ENCODE data around the gene PPP4C. TPM values are rescaled to one million over a fixed set of nuclear protein-coding genes. Genes with fewer than 3 reads are reported as not detected.

The PPP4C gene
- total RNA-seq, 1 donor from 2014 or later: 144 TPM

DNA sequence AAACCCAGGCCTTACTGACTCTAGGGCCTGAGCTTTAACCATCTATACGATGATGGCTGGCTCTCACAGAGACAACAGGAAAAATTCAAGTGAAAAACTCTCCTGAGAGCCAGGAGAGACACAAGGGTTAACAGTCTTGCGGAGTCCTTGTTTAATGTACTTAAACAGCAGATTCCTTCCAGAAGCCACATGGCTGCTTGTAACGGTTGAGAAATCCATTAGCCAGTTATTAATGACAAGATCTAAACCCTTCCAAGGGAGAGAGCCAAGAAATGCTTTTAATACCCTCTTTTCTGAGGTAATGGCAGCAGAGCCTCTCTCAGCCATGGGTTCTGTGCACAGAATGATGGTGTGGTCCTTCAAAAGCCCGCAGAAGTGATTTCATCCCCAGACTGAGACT, 15.4 kb upstream of the PPP4C start:
- Mint-ChIP-seq H3K4me3 (ENCODE audit: low read depth) (no peak overlapping the region), H3K4me1 (ENCODE audit: low read depth) (peaks cover 8% of the 10 kb centered on the region), H3K27me3 (no peaks in the 10 kb centered on the region), H3K27ac (no peak overlapping the region), H3K9me3 (ENCODE audit: low read depth) (no peaks in the 10 kb centered on the region), H3K36me3 (ENCODE audit: insufficient read depth) (peaks cover 6% of the 10 kb centered on the region)
- TF ChIP-seq, protein P1, sequence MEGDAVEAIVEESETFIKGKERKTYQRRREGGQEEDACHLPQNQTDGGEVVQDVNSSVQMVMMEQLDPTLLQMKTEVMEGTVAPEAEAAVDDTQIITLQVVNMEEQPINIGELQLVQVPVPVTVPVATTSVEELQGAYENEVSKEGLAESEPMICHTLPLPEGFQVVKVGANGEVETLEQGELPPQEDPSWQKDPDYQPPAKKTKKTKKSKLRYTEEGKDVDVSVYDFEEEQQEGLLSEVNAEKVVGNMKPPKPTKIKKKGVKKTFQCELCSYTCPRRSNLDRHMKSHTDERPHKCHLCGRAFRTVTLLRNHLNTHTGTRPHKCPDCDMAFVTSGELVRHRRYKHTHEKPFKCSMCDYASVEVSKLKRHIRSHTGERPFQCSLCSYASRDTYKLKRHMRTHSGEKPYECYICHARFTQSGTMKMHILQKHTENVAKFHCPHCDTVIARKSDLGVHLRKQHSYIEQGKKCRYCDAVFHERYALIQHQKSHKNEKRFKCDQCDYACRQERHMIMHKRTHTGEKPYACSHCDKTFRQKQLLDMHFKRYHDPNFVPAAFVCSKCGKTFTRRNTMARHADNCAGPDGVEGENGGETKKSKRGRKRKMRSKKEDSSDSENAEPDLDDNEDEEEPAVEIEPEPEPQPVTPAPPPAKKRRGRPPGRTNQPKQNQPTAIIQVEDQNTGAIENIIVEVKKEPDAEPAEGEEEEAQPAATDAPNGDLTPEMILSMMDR (IDR thresholded peaks at IDR 0.05; ENCODE audit: unreplicated experiment): no peak
- no peak for DNase-seq (ENCODE audit: low spot score, unreplicated experiment)

DNA sequence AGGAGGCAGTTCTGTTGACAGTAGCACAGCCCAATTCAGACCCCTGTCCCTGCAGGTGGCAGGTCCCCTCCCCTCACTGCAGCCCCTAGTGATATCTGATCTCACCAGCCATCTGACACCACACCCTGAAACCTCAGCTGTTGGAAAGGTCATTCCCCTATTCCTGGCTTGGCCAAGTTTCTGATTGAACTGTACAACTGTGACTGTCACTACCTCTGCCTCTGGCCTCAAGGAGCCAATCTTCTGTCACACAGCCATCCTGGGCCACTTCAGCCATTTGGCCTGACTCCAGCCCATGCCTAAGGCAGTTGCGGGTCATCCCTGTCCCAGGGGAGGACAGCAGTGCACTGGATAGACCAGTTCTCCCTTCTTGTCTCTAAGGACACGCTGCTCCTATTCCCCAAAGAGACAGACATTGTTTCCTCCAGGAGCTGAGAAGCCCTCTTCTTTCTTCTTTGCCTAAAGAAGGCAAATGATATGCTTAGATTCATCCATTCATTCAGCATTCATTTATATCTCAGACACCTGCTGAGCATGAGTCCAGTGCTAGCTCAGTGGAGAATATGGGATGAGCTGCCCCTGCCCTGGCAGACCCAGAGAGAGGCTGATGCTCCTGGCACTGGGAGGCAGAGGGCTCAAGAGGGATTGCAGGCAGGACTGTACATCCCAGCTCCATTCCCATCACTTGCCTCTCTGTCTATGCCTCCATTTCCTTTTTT, 14.8 kb upstream of the PPP4C start:
- peak overlapping the region; percentile 66 for H3K27ac Mint-ChIP-seq
- H3K4me3 Mint-ChIP-seq (ENCODE audit: low read depth): no peak overlapping the region
- H3K27me3 Mint-ChIP-seq: no peaks in the 10 kb centered on the region
- H3K36me3 Mint-ChIP-seq (ENCODE audit: insufficient read depth): peaks cover 6% of the 10 kb centered on the region
- no peaks in the 10 kb centered on the region for H3K9me3 Mint-ChIP-seq (ENCODE audit: low read depth)
- DNase-seq (ENCODE audit: low spot score, unreplicated experiment): no peak
- peaks cover 8% of the 10 kb centered on the region for H3K4me1 Mint-ChIP-seq (ENCODE audit: low read depth)
- TF ChIP-seq, protein P1 (IDR thresholded peaks at IDR 0.05; ENCODE audit: unreplicated experiment): no peak

DNA sequence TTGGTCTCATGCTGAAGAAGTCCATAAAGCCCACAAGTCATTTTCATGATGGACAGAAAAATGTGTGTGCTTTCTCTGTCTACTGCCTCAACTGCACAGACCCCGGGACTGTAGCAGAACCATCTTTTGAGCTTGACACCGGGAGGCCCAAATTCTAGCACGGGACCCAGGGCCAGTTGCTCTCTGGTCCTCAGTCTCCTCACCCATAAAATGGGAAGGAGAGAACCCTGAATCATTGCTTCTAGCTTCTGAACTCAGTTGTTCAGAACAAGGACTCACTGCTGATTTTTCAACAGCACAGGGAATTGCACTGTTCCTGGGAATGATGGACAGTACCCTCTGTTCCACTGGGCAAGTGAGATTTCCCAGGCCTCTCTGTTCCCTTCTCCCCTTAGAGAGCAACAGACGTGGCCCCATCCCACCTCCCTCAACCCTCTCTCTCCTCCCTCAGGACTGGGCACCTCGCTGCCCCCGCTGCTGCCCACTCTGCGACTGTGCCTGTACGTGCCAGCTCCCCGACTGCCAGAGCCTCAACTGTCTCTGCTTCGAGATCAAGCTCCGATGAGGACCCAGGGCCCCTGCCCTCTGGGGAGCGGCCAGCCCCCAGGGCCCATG, 12.4 kb upstream of the PPP4C start:
- H3K4me1 Mint-ChIP-seq (ENCODE audit: low read depth): peaks cover 16% of the 10 kb centered on the region
- H3K9me3 Mint-ChIP-seq (ENCODE audit: low read depth): no peaks in the 10 kb centered on the region
- H3K27me3 Mint-ChIP-seq: no peaks in the 10 kb centered on the region
- no peak overlapping the region for H3K4me3 Mint-ChIP-seq (ENCODE audit: low read depth)
- DNase-seq (ENCODE audit: low spot score, unreplicated experiment): no peak
- TF ChIP-seq, protein P1 (IDR thresholded peaks at IDR 0.05; ENCODE audit: unreplicated experiment): no peak
- H3K27ac Mint-ChIP-seq: peak overlapping the region; percentile 91
- peaks cover 12% of the 10 kb centered on the region for H3K36me3 Mint-ChIP-seq (ENCODE audit: insufficient read depth)

DNA sequence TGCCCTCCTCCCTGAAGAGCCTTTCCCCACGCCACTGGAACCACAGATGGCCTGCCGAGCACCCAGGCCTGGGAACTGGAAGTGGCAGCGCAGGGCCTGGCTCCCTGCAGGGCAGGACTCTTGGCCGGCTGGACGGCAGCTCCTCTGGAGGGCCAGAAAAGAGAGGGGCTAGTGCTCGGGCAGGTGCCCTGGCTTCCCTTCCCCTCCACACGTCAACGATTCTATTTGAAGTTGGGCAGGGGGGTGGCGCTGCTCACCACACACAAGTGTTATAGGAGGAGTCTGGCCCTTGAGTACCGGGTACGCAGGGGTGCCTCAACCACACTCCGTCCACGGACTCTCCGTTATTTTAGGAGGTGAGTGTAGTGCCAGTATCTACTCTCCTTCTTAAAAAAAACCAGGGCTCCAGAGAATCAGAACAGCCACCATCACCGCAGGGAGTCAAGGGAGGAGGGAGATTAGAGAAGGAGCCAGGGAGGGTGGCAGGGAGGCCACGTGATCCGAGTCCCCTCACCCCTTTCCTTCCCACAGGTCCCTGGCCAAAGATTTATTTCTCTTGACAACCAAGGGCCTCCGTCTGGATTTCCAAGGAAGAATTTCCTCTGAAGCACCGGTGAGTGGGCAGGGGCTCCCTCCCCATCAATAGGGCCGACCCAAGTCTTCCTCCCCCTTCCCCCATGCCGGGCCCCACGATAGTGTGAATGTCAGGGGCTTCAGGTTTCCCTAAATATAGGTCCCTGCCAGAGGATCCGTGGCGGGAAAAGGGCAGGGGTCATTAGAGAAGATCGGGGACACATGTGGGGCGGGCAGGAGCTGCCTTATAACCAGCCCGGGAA, 11.7 kb upstream of the PPP4C start:
- no peaks in the 10 kb centered on the region for H3K27me3 Mint-ChIP-seq
- no peak for DNase-seq (ENCODE audit: low spot score, unreplicated experiment)

DNA sequence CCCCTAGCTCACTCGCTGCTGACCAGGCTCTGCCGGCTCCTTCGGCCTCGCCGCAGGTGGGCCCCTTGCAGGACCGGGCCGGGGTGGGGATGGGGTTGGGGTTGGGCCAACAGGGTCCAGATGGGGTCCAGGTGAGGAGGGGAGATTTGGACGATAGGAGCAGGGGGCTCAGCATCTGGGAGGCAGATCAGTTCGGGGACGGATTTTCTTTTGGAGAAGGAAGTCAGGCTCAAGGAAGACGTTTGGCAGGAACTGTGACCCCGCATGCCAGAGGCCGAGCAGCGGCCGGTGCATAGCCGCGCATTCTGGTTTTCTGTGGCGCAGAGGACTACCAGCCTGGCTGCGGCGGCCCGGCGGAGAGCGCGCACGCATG, 11.1 kb upstream of the PPP4C start:
- H3K27me3 Mint-ChIP-seq: no peaks in the 10 kb centered on the region
- H3K27ac Mint-ChIP-seq: peak overlapping the region; percentile 99
- H3K9me3 Mint-ChIP-seq (ENCODE audit: low read depth): no peaks in the 10 kb centered on the region
- no peak for DNase-seq (ENCODE audit: low spot score, unreplicated experiment)
- peak overlapping the region; percentile 90 for H3K4me3 Mint-ChIP-seq (ENCODE audit: low read depth)
- TF ChIP-seq, protein P1 (IDR thresholded peaks at IDR 0.05; ENCODE audit: unreplicated experiment): no peak
- H3K4me1 Mint-ChIP-seq (ENCODE audit: low read depth): peaks cover 16% of the 10 kb centered on the region
- peaks cover 15% of the 10 kb centered on the region for H3K36me3 Mint-ChIP-seq (ENCODE audit: insufficient read depth)

More for the DNA sequence above, 11.7 kb upstream of the PPP4C start:
- TF ChIP-seq, protein P1 (IDR thresholded peaks at IDR 0.05; ENCODE audit: unreplicated experiment): no peak
- Mint-ChIP-seq H3K4me3 (ENCODE audit: low read depth) (peak overlapping the region; percentile 90), H3K36me3 (ENCODE audit: insufficient read depth) (peaks cover 12% of the 10 kb centered on the region), H3K9me3 (ENCODE audit: low read depth) (no peaks in the 10 kb centered on the region), H3K4me1 (ENCODE audit: low read depth) (peaks cover 16% of the 10 kb centered on the region), H3K27ac (peak overlapping the region; percentile 91)

Measured in progenitor cell of endocrine pancreas (in vitro differentiated cells).